HCT116 (cell line): ENCODE data around the gene SRRM2.

Source experiments
- EGR1 ChIP-seq: IDR thresholded peaks from 2 replicates; pipeline ENCODE4 v1.6.1; 2012; ENCODE audit warnings: low read depth
- EZH2 ChIP-seq: fragments of 200-600 bp; sonication (generic); IDR thresholded peaks from 2 replicates; pipeline ENCODE4 v1.6.1; 2017; ENCODE audit warnings: antibody characterized with exemption, mixed run types
- EZH2phosphoT487 ChIP-seq: fragments of 200-600 bp; IDR thresholded peaks from 2 replicates; pipeline ENCODE4 v1.6.1; 2018; ENCODE audit warnings: antibody characterized with exemption, borderline replicate concordance
- POLR2A ChIP-seq: IDR thresholded peaks from 2 replicates; pipeline ENCODE4 v1.7.0; 2011; ENCODE audit warnings: borderline replicate concordance; ENCODE audit not compliant: insufficient read depth, insufficient read length; ENCODE audit errors: extremely low read depth
- POLR2AphosphoS5 ChIP-seq: IDR thresholded peaks from 2 replicates; pipeline ENCODE4 v1.6.1; 2011; ENCODE audit warnings: mild to moderate bottlenecking, low read depth, low read length, moderate library complexity
- RAD21 ChIP-seq: IDR thresholded peaks from 2 replicates; pipeline ENCODE4 v1.6.1; 2012; ENCODE audit warnings: low read depth, mild to moderate bottlenecking
- SIN3A ChIP-seq: IDR thresholded peaks from 2 replicates; pipeline ENCODE4 v1.6.1; 2012; ENCODE audit warnings: low read depth
- SRF ChIP-seq: IDR thresholded peaks from 2 replicates; pipeline ENCODE4 v1.6.1; 2012; ENCODE audit warnings: low read depth
- YY1 ChIP-seq: IDR thresholded peaks from 2 replicates; pipeline ENCODE4 v1.6.1; 2011; ENCODE audit warnings: low read length, low read depth, moderate library complexity, mild to moderate bottlenecking; ENCODE audit not compliant: insufficient replicate concordance; ENCODE audit errors: extremely low read depth
- ZNF274 ChIP-seq: fragments of 200-500 bp; sonication (Bioruptor generic); IDR thresholded peaks from 2 replicates; pipeline ENCODE4 v1.6.1; 2014; ENCODE audit warnings: mild to moderate bottlenecking, low read depth, low read length, inconsistent platforms
- TF ChIP-seq, protein P1 (sequence below), 3 experiments: fragments of 200-600 bp in 1 of 3; sonication (generic) in 1 of 3; IDR thresholded peaks in 2 of 3; conservative IDR thresholded peaks in 1 of 3; 2 replicates each; pipeline ENCODE4 v1.5.1; 2012 to 2017; ENCODE audit warnings: low read depth in 2 of 3, low read length in 2 of 3, antibody characterized with exemption in 1 of 3, borderline replicate concordance in 1 of 3, control low read depth in 1 of 3, mild to moderate bottlenecking in 1 of 3, mixed read lengths in 1 of 3, mixed run types in 1 of 3, moderate library complexity in 1 of 3; ENCODE audit not compliant: insufficient read depth in 1 of 3
- TF ChIP-seq, protein P2 (sequence below): IDR thresholded peaks from 2 replicates; pipeline ENCODE4 v1.6.1; 2012

DNA sequence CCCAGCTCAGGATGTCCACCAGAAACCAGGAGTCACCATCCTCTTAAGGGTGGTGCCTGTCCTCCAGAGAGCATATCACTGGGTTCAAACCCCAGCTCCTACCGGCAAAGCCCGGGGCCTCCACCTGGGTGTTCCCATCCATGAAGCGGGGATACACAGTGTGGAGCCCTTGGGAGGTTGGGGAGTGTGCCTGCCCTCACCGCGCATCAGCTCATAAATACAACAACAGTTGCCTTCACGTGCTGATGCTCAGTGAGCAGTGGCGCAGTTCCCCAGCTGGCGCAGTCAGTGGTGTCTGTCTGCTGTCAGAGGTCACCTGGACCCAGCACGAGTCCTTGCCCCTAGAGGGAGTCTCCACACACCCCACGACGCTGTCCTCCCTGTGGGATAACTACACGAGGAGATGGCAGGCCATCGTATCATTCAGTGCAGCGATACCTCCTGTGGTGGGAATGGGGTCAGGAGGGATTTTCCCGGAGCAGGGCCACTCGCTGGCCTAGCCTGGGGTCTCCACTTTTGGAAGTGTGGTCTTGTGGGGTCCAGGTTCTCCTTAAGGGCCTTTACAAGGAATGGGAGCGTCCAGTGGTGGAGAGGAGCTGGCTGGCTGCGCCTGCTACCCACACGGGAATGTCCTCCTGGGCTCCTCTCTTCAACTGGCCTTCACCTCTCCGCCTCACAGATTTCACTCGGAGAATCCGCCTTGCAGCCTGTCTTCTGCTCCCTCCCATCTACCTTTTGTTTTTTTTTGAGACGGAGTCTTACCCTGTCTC lies 26.9 kb downstream of the SRRM2 start:
- TF ChIP-seq, protein P1, sequence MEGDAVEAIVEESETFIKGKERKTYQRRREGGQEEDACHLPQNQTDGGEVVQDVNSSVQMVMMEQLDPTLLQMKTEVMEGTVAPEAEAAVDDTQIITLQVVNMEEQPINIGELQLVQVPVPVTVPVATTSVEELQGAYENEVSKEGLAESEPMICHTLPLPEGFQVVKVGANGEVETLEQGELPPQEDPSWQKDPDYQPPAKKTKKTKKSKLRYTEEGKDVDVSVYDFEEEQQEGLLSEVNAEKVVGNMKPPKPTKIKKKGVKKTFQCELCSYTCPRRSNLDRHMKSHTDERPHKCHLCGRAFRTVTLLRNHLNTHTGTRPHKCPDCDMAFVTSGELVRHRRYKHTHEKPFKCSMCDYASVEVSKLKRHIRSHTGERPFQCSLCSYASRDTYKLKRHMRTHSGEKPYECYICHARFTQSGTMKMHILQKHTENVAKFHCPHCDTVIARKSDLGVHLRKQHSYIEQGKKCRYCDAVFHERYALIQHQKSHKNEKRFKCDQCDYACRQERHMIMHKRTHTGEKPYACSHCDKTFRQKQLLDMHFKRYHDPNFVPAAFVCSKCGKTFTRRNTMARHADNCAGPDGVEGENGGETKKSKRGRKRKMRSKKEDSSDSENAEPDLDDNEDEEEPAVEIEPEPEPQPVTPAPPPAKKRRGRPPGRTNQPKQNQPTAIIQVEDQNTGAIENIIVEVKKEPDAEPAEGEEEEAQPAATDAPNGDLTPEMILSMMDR (IDR thresholded peaks at IDR 0.05 in 2 of 3, conservative IDR thresholded peaks at IDR 0.05 in 1 of 3; ENCODE audit: borderline replicate concordance in 1 of 3, insufficient read depth in 1 of 3, low read depth in 2 of 3, low read length in 2 of 3): no peak
- peak; percentile 44 for TF ChIP-seq POLR2A
- no peak for TF ChIP-seq EGR1
- no peak for TF ChIP-seq EZH2
- no peak for TF ChIP-seq RAD21
- no peak for TF ChIP-seq ZNF274
- peak; percentile 55; the same call in 1 of the 2 replicates for TF ChIP-seq POLR2AphosphoS5
- TF ChIP-seq SRF: no peak
- TF ChIP-seq YY1: no peak
- TF ChIP-seq, protein P2, sequence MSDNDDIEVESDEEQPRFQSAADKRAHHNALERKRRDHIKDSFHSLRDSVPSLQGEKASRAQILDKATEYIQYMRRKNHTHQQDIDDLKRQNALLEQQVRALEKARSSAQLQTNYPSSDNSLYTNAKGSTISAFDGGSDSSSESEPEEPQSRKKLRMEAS: no peak
- TF ChIP-seq EZH2phosphoT487: no peak
- no peak for TF ChIP-seq SIN3A
